Testis (tissue), 2 donors: Measurements from ENCODE around the gene RASA3.
"Not testable (repeated sequence)": the region's sequence is repeated elsewhere in the genome, so short reads cannot be mapped to it uniquely, and the experiment has no call there.

Experiments
- CTCF ChIP-seq, 3 experiments: fragments of 450-650 bp in 2 of 3; fragments of 200-600 bp in 1 of 3; sonication (generic) in 1 of 3; IDR thresholded peaks; one replicate each; pipeline ENCODE4 v1.5.1; 2016 to 2019; ENCODE audit warnings: antibody characterized with exemption in 3 of 3, mild to moderate bottlenecking in 2 of 3, moderate library complexity in 1 of 3
- POLR2A ChIP-seq: fragments of 450-650 bp; IDR thresholded peaks from one replicate; pipeline ENCODE4 v1.6.1; 2017; ENCODE audit warnings: antibody characterized with exemption, mild to moderate bottlenecking, moderate library complexity

- not testable (repeated sequence) for TF ChIP-seq POLR2A; CTCF (IDR thresholded peaks at IDR 0.05)
Observed at GRCh38 chr13:114117341-114117874, 15.0 kb downstream of the RASA3 start.
